Stimulated activated memory B cell treated with anti-CD40 and anti-IgM and Interleukin-4, amounts not matched to agents 10 μg/mL and 1 μg/mL and 100 μg/mL, for 72 hours (primary cell): ENCODE results near the gene SDR39U1.

Experiments
- ATAC-seq: fragments of 150-1000 bp; cut with Tn5 transposase; 2 replicates; pipeline ENCODE4 v1.10.0; 2021
- H3K27ac Mint-ChIP-seq: one replicate; pipeline ENCODE4 v1.8.0; 2022; ENCODE audit warnings: mild to moderate bottlenecking, mixed read lengths
- H3K27me3 Mint-ChIP-seq: one replicate; pipeline ENCODE4 v1.8.0; 2022; ENCODE audit warnings: mixed read lengths
- H3K36me3 Mint-ChIP-seq: one replicate; pipeline ENCODE4 v1.8.0; 2022; ENCODE audit warnings: mixed read lengths
- H3K4me1 Mint-ChIP-seq: one replicate; pipeline ENCODE4 v1.8.0; 2022; ENCODE audit warnings: mixed read lengths
- H3K4me3 Mint-ChIP-seq: one replicate; pipeline ENCODE4 v1.8.0; 2022; ENCODE audit warnings: mild to moderate bottlenecking, moderate library complexity, mixed read lengths
- H3K9me3 Mint-ChIP-seq: one replicate; pipeline ENCODE4 v1.8.0; 2022; ENCODE audit warnings: mixed read lengths

The SDR39U1 gene

GRCh38 chr14:24426912-24427536 is 15.6 kb downstream of the SDR39U1 start:
- Mint-ChIP-seq H3K27ac (no peak overlapping the region), H3K36me3 (peaks cover 10% of the 10 kb centered on the region)

GRCh38 chr14:24426150-24426911 is 16.2 kb downstream of the SDR39U1 start:
- Mint-ChIP-seq H3K9me3 (no peaks in the 10 kb centered on the region), H3K27ac (no peak overlapping the region), H3K27me3 (no peaks in the 10 kb centered on the region), H3K4me1 (peaks cover 14% of the 10 kb centered on the region), H3K4me3 (no peak overlapping the region), H3K36me3 (peaks cover 5% of the 10 kb centered on the region)
- ATAC-seq = no peak

More at GRCh38 chr14:24426912-24427536, 15.6 kb downstream of the SDR39U1 start:
- Mint-ChIP-seq H3K4me1 (peaks cover 21% of the 10 kb centered on the region), H3K4me3 (no peak overlapping the region), H3K27me3 (no peaks in the 10 kb centered on the region), H3K9me3 (no peaks in the 10 kb centered on the region)
- no peak for ATAC-seq

GRCh38 chr14:24425704-24426103 is 16.9 kb downstream of the SDR39U1 start:
- ATAC-seq = no peak
- peaks cover 5% of the 10 kb centered on the region for H3K36me3 Mint-ChIP-seq
- no peak overlapping the region for H3K27ac Mint-ChIP-seq
- peaks cover 9% of the 10 kb centered on the region for H3K4me1 Mint-ChIP-seq
- no peaks in the 10 kb centered on the region for H3K9me3 Mint-ChIP-seq
- H3K27me3 Mint-ChIP-seq = no peaks in the 10 kb centered on the region
- no peak overlapping the region for H3K4me3 Mint-ChIP-seq

GRCh38 chr14:24422694-24423601 is 19.6 kb downstream of the SDR39U1 start:
- Mint-ChIP-seq H3K4me3 (no peak overlapping the region), H3K27me3 (peaks cover 12% of the 10 kb centered on the region), H3K36me3 (peaks cover 5% of the 10 kb centered on the region), H3K4me1 (no peaks in the 10 kb centered on the region), H3K27ac (no peak overlapping the region), H3K9me3 (no peaks in the 10 kb centered on the region)
- no peak for ATAC-seq

GRCh38 chr14:24422261-24422660 is 20.3 kb downstream of the SDR39U1 start:
- H3K27ac Mint-ChIP-seq = no peak overlapping the region

GRCh38 chr14:24418492-24418873 is 24.1 kb downstream of the SDR39U1 start:
- peaks cover 52% of the 10 kb centered on the region for H3K27me3 Mint-ChIP-seq
- no peaks in the 10 kb centered on the region for H3K4me1 Mint-ChIP-seq
- no peaks in the 10 kb centered on the region for H3K9me3 Mint-ChIP-seq
- H3K4me3 Mint-ChIP-seq = no peak overlapping the region
- no peak for ATAC-seq
- H3K36me3 Mint-ChIP-seq = no peaks in the 10 kb centered on the region
- H3K27ac Mint-ChIP-seq = no peak overlapping the region

More at GRCh38 chr14:24422261-24422660, 20.3 kb downstream of the SDR39U1 start:
- H3K27me3 Mint-ChIP-seq = peaks cover 17% of the 10 kb centered on the region
- H3K9me3 Mint-ChIP-seq = no peaks in the 10 kb centered on the region
- H3K36me3 Mint-ChIP-seq = peaks cover 5% of the 10 kb centered on the region
- no peaks in the 10 kb centered on the region for H3K4me1 Mint-ChIP-seq
- ATAC-seq = no peak
- H3K4me3 Mint-ChIP-seq = no peak overlapping the region

- Mint-ChIP-seq H3K27me3 (peaks cover 52% of the 10 kb centered on the region), H3K9me3 (no peaks in the 10 kb centered on the region), H3K4me1 (no peaks in the 10 kb centered on the region), H3K4me3 (no peak overlapping the region), H3K36me3 (no peaks in the 10 kb centered on the region), H3K27ac (no peak overlapping the region)
- ATAC-seq = no peak
These were observed 24.6 kb downstream of the SDR39U1 start for GRCh38 chr14:24417832-24418491.

GRCh38 chr14:24416932-24417619 is 25.5 kb downstream of the SDR39U1 start:
- H3K4me1 Mint-ChIP-seq = no peaks in the 10 kb centered on the region
- H3K27me3 Mint-ChIP-seq = peaks cover 52% of the 10 kb centered on the region
- no peak for ATAC-seq
- no peak overlapping the region for H3K27ac Mint-ChIP-seq
- no peak overlapping the region for H3K4me3 Mint-ChIP-seq
- no peaks in the 10 kb centered on the region for H3K36me3 Mint-ChIP-seq
- no peaks in the 10 kb centered on the region for H3K9me3 Mint-ChIP-seq

- Mint-ChIP-seq H3K4me3 (no peak overlapping the region), H3K27me3 (peaks cover 52% of the 10 kb centered on the region), H3K4me1 (no peaks in the 10 kb centered on the region), H3K36me3 (no peaks in the 10 kb centered on the region), H3K9me3 (no peaks in the 10 kb centered on the region), H3K27ac (no peak overlapping the region)
- no peak for ATAC-seq
These were observed 26.2 kb downstream of the SDR39U1 start for GRCh38 chr14:24416254-24416931.

GRCh38 chr14:24415421-24416253 is 26.9 kb downstream of the SDR39U1 start:
- H3K4me3 Mint-ChIP-seq = no peak overlapping the region
- no peaks in the 10 kb centered on the region for H3K4me1 Mint-ChIP-seq
- H3K36me3 Mint-ChIP-seq = no peaks in the 10 kb centered on the region
- H3K27me3 Mint-ChIP-seq = peaks cover 52% of the 10 kb centered on the region
- no peak overlapping the region for H3K27ac Mint-ChIP-seq
- no peaks in the 10 kb centered on the region for H3K9me3 Mint-ChIP-seq
- no peak for ATAC-seq

- peak; percentile 44 for ATAC-seq
- no peak overlapping the region for H3K27ac Mint-ChIP-seq
- H3K9me3 Mint-ChIP-seq = no peaks in the 10 kb centered on the region
- H3K4me1 Mint-ChIP-seq = no peaks in the 10 kb centered on the region
- H3K27me3 Mint-ChIP-seq = peaks cover 52% of the 10 kb centered on the region
- H3K36me3 Mint-ChIP-seq = no peaks in the 10 kb centered on the region
- H3K4me3 Mint-ChIP-seq = no peak overlapping the region
These were observed 27.7 kb downstream of the SDR39U1 start for GRCh38 chr14:24414732-24415420.

- no peak overlapping the region for H3K27ac Mint-ChIP-seq
- no peak overlapping the region for H3K4me3 Mint-ChIP-seq
- no peaks in the 10 kb centered on the region for H3K9me3 Mint-ChIP-seq
- H3K27me3 Mint-ChIP-seq = peaks cover 48% of the 10 kb centered on the region
- H3K36me3 Mint-ChIP-seq = no peaks in the 10 kb centered on the region
- H3K4me1 Mint-ChIP-seq = no peaks in the 10 kb centered on the region
- no peak for ATAC-seq
These were observed 28.5 kb downstream of the SDR39U1 start for GRCh38 chr14:24414077-24414476.
